ENCODE data around the gene TBC1D5. TPM values are rescaled to one million over a fixed set of nuclear protein-coding genes. Genes with fewer than 3 reads are reported as not detected.

Gene TBC1D5
- total RNA-seq, 1 experiment from 2014 or later = 33.9 TPM

DNA sequence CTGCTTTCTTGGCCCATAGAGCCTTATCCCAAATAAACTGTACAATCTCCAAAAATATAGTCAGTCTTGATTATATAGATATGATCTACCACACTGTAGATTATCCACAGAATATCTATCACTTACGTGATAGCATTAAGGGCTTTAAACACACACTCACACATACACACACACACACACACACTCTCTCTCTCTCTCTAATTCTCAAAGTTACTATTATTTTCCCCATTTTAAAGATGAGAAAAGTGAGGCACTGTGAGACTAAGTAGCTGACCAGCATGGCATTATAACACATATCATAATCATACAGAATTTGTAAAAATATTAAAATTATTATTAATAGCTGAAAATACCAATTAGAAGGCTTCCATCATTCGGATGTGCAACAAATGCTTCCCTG, 4.2 kb downstream of the TBC1D5 start:
- intact Hi-C loops (cut with micrococcal nuclease) = no loop called here
- no peaks in the 10 kb centered on the region for H3K9me2 ChIP-seq (ENCODE audit: insufficient read depth)
- DNase-seq (ENCODE audit: low read depth, low spot score) = no peak
- TF ChIP-seq ZFX (IDR thresholded peaks at IDR 0.05) (no peak), SP1 (IDR thresholded peaks at IDR 0.05; ENCODE audit: low read depth) (no peak), EGR1 (IDR thresholded peaks at IDR 0.05; ENCODE audit: low read depth) (no peak), CBX3 (IDR thresholded peaks at IDR 0.05; ENCODE audit: low read depth) (no peak), ZNF274 (IDR thresholded peaks at IDR 0.05; ENCODE audit: low read depth, low read length) (no peak), TCF7L2 (IDR thresholded peaks at IDR 0.05; ENCODE audit: borderline replicate concordance, extremely low read depth, insufficient read depth, insufficient read length) (no peak), EZH2 (IDR thresholded peaks at IDR 0.05) (no peak), EZH2phosphoT487 (IDR thresholded peaks at IDR 0.05; ENCODE audit: borderline replicate concordance) (no peak), SRF (IDR thresholded peaks at IDR 0.05; ENCODE audit: low read depth) (no peak)
- TF ChIP-seq, protein P1, sequence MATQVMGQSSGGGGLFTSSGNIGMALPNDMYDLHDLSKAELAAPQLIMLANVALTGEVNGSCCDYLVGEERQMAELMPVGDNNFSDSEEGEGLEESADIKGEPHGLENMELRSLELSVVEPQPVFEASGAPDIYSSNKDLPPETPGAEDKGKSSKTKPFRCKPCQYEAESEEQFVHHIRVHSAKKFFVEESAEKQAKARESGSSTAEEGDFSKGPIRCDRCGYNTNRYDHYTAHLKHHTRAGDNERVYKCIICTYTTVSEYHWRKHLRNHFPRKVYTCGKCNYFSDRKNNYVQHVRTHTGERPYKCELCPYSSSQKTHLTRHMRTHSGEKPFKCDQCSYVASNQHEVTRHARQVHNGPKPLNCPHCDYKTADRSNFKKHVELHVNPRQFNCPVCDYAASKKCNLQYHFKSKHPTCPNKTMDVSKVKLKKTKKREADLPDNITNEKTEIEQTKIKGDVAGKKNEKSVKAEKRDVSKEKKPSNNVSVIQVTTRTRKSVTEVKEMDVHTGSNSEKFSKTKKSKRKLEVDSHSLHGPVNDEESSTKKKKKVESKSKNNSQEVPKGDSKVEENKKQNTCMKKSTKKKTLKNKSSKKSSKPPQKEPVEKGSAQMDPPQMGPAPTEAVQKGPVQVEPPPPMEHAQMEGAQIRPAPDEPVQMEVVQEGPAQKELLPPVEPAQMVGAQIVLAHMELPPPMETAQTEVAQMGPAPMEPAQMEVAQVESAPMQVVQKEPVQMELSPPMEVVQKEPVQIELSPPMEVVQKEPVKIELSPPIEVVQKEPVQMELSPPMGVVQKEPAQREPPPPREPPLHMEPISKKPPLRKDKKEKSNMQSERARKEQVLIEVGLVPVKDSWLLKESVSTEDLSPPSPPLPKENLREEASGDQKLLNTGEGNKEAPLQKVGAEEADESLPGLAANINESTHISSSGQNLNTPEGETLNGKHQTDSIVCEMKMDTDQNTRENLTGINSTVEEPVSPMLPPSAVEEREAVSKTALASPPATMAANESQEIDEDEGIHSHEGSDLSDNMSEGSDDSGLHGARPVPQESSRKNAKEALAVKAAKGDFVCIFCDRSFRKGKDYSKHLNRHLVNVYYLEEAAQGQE (IDR thresholded peaks at IDR 0.05; ENCODE audit: low read depth) = no peak
- TF ChIP-seq, protein P2, sequence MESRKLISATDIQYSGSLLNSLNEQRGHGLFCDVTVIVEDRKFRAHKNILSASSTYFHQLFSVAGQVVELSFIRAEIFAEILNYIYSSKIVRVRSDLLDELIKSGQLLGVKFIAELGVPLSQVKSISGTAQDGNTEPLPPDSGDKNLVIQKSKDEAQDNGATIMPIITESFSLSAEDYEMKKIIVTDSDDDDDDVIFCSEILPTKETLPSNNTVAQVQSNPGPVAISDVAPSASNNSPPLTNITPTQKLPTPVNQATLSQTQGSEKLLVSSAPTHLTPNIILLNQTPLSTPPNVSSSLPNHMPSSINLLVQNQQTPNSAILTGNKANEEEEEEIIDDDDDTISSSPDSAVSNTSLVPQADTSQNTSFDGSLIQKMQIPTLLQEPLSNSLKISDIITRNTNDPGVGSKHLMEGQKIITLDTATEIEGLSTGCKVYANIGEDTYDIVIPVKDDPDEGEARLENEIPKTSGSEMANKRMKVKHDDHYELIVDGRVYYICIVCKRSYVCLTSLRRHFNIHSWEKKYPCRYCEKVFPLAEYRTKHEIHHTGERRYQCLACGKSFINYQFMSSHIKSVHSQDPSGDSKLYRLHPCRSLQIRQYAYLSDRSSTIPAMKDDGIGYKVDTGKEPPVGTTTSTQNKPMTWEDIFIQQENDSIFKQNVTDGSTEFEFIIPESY (IDR thresholded peaks at IDR 0.05; ENCODE audit: extremely low read depth, insufficient replicate concordance, low read length) = no peak
- TF ChIP-seq, protein P3, sequence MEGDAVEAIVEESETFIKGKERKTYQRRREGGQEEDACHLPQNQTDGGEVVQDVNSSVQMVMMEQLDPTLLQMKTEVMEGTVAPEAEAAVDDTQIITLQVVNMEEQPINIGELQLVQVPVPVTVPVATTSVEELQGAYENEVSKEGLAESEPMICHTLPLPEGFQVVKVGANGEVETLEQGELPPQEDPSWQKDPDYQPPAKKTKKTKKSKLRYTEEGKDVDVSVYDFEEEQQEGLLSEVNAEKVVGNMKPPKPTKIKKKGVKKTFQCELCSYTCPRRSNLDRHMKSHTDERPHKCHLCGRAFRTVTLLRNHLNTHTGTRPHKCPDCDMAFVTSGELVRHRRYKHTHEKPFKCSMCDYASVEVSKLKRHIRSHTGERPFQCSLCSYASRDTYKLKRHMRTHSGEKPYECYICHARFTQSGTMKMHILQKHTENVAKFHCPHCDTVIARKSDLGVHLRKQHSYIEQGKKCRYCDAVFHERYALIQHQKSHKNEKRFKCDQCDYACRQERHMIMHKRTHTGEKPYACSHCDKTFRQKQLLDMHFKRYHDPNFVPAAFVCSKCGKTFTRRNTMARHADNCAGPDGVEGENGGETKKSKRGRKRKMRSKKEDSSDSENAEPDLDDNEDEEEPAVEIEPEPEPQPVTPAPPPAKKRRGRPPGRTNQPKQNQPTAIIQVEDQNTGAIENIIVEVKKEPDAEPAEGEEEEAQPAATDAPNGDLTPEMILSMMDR (IDR thresholded peaks at IDR 0.05 in 2 of 3, conservative IDR thresholded peaks at IDR 0.05 in 1 of 3; ENCODE audit: borderline replicate concordance in 1 of 3, insufficient read depth in 1 of 3, low read depth in 2 of 3, low read length in 2 of 3) = no peak
- TF ChIP-seq, protein P4, sequence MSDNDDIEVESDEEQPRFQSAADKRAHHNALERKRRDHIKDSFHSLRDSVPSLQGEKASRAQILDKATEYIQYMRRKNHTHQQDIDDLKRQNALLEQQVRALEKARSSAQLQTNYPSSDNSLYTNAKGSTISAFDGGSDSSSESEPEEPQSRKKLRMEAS (IDR thresholded peaks at IDR 0.05) = no peak
- TF ChIP-seq, protein P5, sequence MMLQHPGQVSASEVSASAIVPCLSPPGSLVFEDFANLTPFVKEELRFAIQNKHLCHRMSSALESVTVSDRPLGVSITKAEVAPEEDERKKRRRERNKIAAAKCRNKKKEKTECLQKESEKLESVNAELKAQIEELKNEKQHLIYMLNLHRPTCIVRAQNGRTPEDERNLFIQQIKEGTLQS (IDR thresholded peaks at IDR 0.05) = no peak
- no TSS peak for BruUV-seq (replicated peaks)
- H3K4me1 ChIP-seq (ENCODE audit: control insufficient read depth in 1 of 2, insufficient read depth in 2 of 2, low read length in 2 of 2) = peaks cover 5 to 17% of the 10 kb centered on the region in 2 experiments; a peak in 2 of 4 replicates
- no peaks in the 10 kb centered on the region for H3K27me3 ChIP-seq (ENCODE audit: insufficient read depth, low read length)
- H4K20me1 ChIP-seq (ENCODE audit: insufficient read depth) = peaks cover 7% of the 10 kb centered on the region; the same call in 1 of the 2 replicates
- no peaks in the 10 kb centered on the region for H3K36me3 ChIP-seq (ENCODE audit: control insufficient read depth in 1 of 2, insufficient read depth in 2 of 2, low read length in 2 of 2)
- H3K4me3 ChIP-seq (replicated peaks in 1 of 2; ENCODE audit: low read depth in 1 of 2, low read length in 2 of 2) = no peak overlapping the region
- no peak overlapping the region for H3K9ac ChIP-seq (ENCODE audit: low read length)
- no peaks in the 10 kb centered on the region for H3K9me3 ChIP-seq (ENCODE audit: control insufficient read depth in 1 of 2, insufficient read depth in 1 of 2, low read depth in 1 of 2, low read length in 2 of 2)
- ATAC-seq = no peak
- ChIA-PET RAD21 (ENCODE audit: low non-redundant PET in 1 of 2, low total read pairs in 2 of 2, uncharacterized antibody in 2 of 2, unreplicated experiment in 2 of 2) (no interaction called here), CTCF (no interaction called here), POLR2A (no interaction called here)
- peaks cover 77% of the 10 kb centered on the region for H3K79me2 ChIP-seq (ENCODE audit: insufficient read depth, low read length)
- no peak overlapping the region for H3K27ac ChIP-seq (ENCODE audit: low read depth, low read length)
- no peak overlapping the region for H3K4me2 ChIP-seq (ENCODE audit: low read length)
- H2AFZ ChIP-seq (ENCODE audit: low read depth, low read length, poor library complexity, severe bottlenecking) = no peak overlapping the region

Data from HCT116 (cell line).